ENCODE measurements around the gene SH3GL3. TPM values are rescaled to one million over a fixed set of nuclear protein-coding genes. Genes with fewer than 3 reads are reported as not detected.

The SH3GL3 gene
- total and polyA plus RNA-seq, 2 of the 4 experiments (the other 2 are of a cell fraction), result not detected

DNA sequence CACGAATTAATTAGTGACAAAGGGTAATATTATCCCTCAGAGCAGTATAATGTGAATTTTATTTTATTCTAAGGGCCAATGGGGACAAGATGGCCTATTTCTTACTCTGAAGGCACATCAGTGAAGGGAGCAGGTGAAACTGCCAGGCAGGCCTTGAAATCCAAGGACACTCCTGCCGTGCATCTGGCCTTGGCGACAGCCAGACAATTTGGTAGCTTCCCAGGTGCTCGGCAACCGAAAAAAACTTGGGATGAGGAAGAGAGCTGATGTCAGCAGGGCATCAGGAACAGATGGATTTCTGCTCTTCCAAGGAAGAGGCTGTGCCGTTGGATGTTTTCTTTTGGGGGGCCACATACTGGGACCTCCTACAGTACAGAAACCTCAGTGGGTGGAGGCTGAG, 123.6 kb downstream of the SH3GL3 start:
- in situ Hi-C loops (cut with MboI; ENCODE audit: low sequenced_read_pairs), result loop anchor here (10.0 kb wide), 1 partner anchor 454 kb away; no protein-coding TSS in a partner anchor

More for the DNA sequence above, 123.6 kb downstream of the SH3GL3 start:
- Histone ChIP-seq H3K23ac (ENCODE audit: low read depth, low read length) (no peak overlapping the region), H2AK5ac (ENCODE audit: low read depth, low read length) (no peak overlapping the region), H3K4me3 (ENCODE audit: insufficient read depth, low read depth, low read length) (no peak overlapping the region), H4K5ac (ENCODE audit: low read depth, low read length) (no peak overlapping the region), H3K56ac (ENCODE audit: extremely low read depth, insufficient read depth, low read length) (no peak overlapping the region), H2BK20ac (ENCODE audit: low read depth, low read length) (no peak overlapping the region), H3K36me3 (ENCODE audit: control insufficient read depth, insufficient read depth, low read length) (no peaks in the 10 kb centered on the region), H3K4me1 (ENCODE audit: control insufficient read depth, insufficient read depth, low read length) (no peaks in the 10 kb centered on the region), H3K27me3 (ENCODE audit: control insufficient read depth, insufficient read depth, low read length) (no peaks in the 10 kb centered on the region), H2AK9ac (replicated peaks; ENCODE audit: low read depth, low read length, poor library complexity) (no peak overlapping the region), H3K18ac (ENCODE audit: low read depth, low read length) (no peak overlapping the region), H3K4me2 (ENCODE audit: low read depth, low read length) (no peak overlapping the region), H2AFZ (replicated peaks; ENCODE audit: low read length, poor library complexity) (no peak overlapping the region), H3K79me1 (ENCODE audit: low read depth in 1 of 2, low read length in 2 of 2) (no peaks in the 10 kb centered on the region), H3K4ac (ENCODE audit: low read depth, low read length) (no peak overlapping the region), H3K9me1 (ENCODE audit: insufficient read depth, low read length) (no peaks in the 10 kb centered on the region), H2BK120ac (ENCODE audit: low read depth, low read length) (no peak overlapping the region), H4K20me1 (ENCODE audit: insufficient read depth, low read length) (no peaks in the 10 kb centered on the region), H4K91ac (ENCODE audit: insufficient read depth, low read depth, low read length) (no peak overlapping the region), H2BK15ac (ENCODE audit: low read depth, low read length) (no peak overlapping the region), H3K9ac (ENCODE audit: low read depth, low read length) (no peak overlapping the region), H3K27ac (ENCODE audit: insufficient read depth, low read length) (no peak overlapping the region), H3K14ac (replicated peaks; ENCODE audit: low read depth, low read length) (no peak overlapping the region), H3K9me3 (ENCODE audit: control insufficient read depth, insufficient read depth, low read length) (no peaks in the 10 kb centered on the region), H2BK5ac (ENCODE audit: low read depth, low read length, poor library complexity, severe bottlenecking) (no peak overlapping the region), H4K8ac (ENCODE audit: low read depth in 2 of 2, low read length in 2 of 2) (no peak overlapping the region)
- 68% methylated on average over 4 of the region's 6 CpGs; no CpG with 5 or more reads in 1 of the 2 experiments for WGBS, 2 experiments (ENCODE audit: extremely low coverage in 2 of 2, insufficient read length in 1 of 2)
- no TSS peak for BruUV-seq (replicated peaks)
- ATAC-seq (ENCODE audit: low read depth), result no peak
- no peak for DNase-seq
- ChIA-PET CTCF (no interaction called here), POLR2A (ENCODE audit: unreplicated experiment) (no interaction called here)
- intact Hi-C loops (cut with micrococcal nuclease), result no loop called here
- TF ChIP-seq RCOR1 (IDR thresholded peaks at IDR 0.05; ENCODE audit: insufficient replicate concordance, low read length) (no peak), SMC3 (IDR thresholded peaks at IDR 0.05; ENCODE audit: low read depth, low read length) (no peak), CHD1 (IDR thresholded peaks at IDR 0.05; ENCODE audit: low read depth, low read length) (no peak), POLR2A (IDR thresholded peaks at IDR 0.05; ENCODE audit: low read depth, low read length) (no peak), MXI1 (IDR thresholded peaks at IDR 0.05; ENCODE audit: borderline replicate concordance, low read depth, low read length) (no peak), ELK1 (IDR thresholded peaks at IDR 0.05; ENCODE audit: borderline replicate concordance, low read depth, low read length) (no peak), RAD21 (IDR thresholded peaks at IDR 0.05; ENCODE audit: low read length) (no peak), MAFK (IDR thresholded peaks at IDR 0.05; ENCODE audit: low read depth, low read length) (no peak), CEBPB (IDR thresholded peaks at IDR 0.05; ENCODE audit: low read depth, low read length) (no peak), NFE2L2 (IDR thresholded peaks at IDR 0.05; ENCODE audit: low read depth, low read length) (no peak)
- TF ChIP-seq, protein P1, sequence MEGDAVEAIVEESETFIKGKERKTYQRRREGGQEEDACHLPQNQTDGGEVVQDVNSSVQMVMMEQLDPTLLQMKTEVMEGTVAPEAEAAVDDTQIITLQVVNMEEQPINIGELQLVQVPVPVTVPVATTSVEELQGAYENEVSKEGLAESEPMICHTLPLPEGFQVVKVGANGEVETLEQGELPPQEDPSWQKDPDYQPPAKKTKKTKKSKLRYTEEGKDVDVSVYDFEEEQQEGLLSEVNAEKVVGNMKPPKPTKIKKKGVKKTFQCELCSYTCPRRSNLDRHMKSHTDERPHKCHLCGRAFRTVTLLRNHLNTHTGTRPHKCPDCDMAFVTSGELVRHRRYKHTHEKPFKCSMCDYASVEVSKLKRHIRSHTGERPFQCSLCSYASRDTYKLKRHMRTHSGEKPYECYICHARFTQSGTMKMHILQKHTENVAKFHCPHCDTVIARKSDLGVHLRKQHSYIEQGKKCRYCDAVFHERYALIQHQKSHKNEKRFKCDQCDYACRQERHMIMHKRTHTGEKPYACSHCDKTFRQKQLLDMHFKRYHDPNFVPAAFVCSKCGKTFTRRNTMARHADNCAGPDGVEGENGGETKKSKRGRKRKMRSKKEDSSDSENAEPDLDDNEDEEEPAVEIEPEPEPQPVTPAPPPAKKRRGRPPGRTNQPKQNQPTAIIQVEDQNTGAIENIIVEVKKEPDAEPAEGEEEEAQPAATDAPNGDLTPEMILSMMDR (conservative IDR thresholded peaks at IDR 0.05; ENCODE audit: low read depth, low read length), result no peak
- TF ChIP-seq, protein P2, sequence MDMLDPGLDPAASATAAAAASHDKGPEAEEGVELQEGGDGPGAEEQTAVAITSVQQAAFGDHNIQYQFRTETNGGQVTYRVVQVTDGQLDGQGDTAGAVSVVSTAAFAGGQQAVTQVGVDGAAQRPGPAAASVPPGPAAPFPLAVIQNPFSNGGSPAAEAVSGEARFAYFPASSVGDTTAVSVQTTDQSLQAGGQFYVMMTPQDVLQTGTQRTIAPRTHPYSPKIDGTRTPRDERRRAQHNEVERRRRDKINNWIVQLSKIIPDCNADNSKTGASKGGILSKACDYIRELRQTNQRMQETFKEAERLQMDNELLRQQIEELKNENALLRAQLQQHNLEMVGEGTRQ (IDR thresholded peaks at IDR 0.05; ENCODE audit: low read depth, low read length), result no peak
- dilution Hi-C loops (cut with HindIII; ENCODE audit: low sequenced_read_pairs, unreplicated experiment), result loop anchor here (25.0 kb wide), 1 partner anchor 308 kb away; no protein-coding TSS in a partner anchor
